Right lobe of liver (tissue), 4 donors: ENCODE data around the gene PAX1.

ENCODE experiments used
- CTCF ChIP-seq, 4 donors: fragments of 200-600 bp in 3 of 4; fragments of 450-650 bp in 1 of 4; IDR thresholded peaks; one replicate each; pipeline versions ENCODE4 v1.5.1 to v1.8.0; 2016 to 2022; ENCODE audit warnings: antibody characterized with exemption in 4 of 4, mild to moderate bottlenecking in 2 of 4
- POLR2A ChIP-seq: fragments of 450-650 bp; IDR thresholded peaks from one replicate; pipeline ENCODE4 v1.6.1; 2017; ENCODE audit warnings: antibody characterized with exemption, mild to moderate bottlenecking
- donor health status: DM: no; HTN: no; CAD: no.
- donor health status: DM: no; HTN: no; CAD: no.
- donor health status: DM: no; HTN: yes; CAD: no.

DNA sequence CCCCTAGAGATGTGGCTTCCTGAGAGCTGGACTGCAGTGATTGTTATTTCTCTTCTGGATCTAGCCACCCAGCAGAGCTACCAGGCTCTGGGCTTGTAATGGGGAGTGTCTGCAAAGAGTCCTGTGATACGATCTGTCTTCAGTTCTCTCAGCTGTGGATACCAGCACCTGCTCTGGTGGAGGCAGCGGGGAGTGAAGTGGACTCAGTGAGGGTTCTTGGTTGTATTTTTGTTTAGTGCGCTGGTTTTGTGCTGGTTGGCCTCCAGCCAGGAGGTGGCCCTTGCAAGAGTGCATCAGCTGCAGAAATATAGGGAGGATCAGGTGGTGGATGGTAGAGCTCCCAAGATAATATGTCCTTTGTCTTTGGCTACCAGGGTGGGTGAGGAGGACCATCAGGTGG lies 33.7 kb downstream of the PAX1 start:
- TF ChIP-seq POLR2A, result no peak
- no peak for TF ChIP-seq CTCF (IDR thresholded peaks at IDR 0.05)
